Measurements from ENCODE around the gene UGT1A3. TPM values are rescaled to one million over a fixed set of nuclear protein-coding genes. Genes with fewer than 3 reads are reported as not detected.

Gene UGT1A3
- total and polyA plus RNA-seq, 2 donors (not counting 1 experiment from before 2014, with no cell fraction given): not detected

DNA sequence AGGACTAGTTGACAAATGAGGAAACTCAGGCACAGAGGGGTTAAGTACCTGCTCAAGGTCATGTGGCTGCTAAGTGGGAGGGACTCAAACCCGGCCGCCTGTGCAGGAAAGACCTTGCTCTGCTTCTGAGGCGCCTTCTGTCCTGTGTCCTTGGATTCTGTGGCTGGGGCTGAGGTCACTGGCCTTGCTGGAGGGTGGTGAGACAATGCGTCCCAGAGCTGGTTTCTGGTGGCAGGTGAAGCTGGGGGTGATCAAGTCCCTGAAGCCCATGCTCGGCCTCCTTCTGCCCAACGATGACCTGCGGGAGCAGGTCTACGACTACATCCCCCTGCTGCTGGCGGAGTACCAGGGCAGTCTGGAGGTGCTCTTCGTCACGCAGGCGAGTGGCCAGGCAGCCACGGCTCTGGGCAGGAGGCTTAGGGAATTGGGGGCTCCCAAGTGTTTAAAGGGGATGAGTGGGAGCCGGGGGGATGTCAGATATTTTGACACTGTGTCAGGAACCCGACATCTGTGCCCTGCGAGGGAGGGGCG is 65.4 kb downstream of the UGT1A3 start:
- no peak overlapping the region for H3K27ac Mint-ChIP-seq
- peaks cover 4% of the 10 kb centered on the region for H3K27me3 Mint-ChIP-seq
- Histone ChIP-seq H4K20me1 (ENCODE audit: control insufficient read depth, insufficient read depth, low read length, poor library complexity, severe bottlenecking) (no peaks in the 10 kb centered on the region), H2AFZ (ENCODE audit: insufficient read depth, low read depth, low read length, poor library complexity, severe bottlenecking) (no peak overlapping the region), H3K27ac (ENCODE audit: low read length in 2 of 2) (no peak overlapping the region), H3K4me2 (replicated peaks; ENCODE audit: low read depth, low read length, poor library complexity, severe bottlenecking) (no peak overlapping the region), H3K4me1 (ENCODE audit: control insufficient read depth in 2 of 2, insufficient read depth in 2 of 2, low read length in 2 of 2) (no peaks in the 10 kb centered on the region), H3K27me3 (replicated peaks in 1 of 4; ENCODE audit: control extremely low read depth in 1 of 4, control insufficient read depth in 3 of 4, insufficient read depth in 4 of 4, low read length in 3 of 4) (no peaks in the 10 kb centered on the region), H3K79me2 (ENCODE audit: control insufficient read depth, insufficient read depth, low read length) (no peaks in the 10 kb centered on the region), H3K9me3 (ENCODE audit: control extremely low read depth in 1 of 3, control insufficient read depth in 2 of 3, insufficient read depth in 1 of 3, low read length in 2 of 3) (peaks cover 0 to 8% (median 0%) of the 10 kb centered on the region in 3 donors), H3K9ac (ENCODE audit: low read length) (no peak overlapping the region), H3K4me3 (ENCODE audit: control extremely low read depth in 1 of 5, extremely low read depth in 1 of 5, insufficient read depth in 1 of 5, low read depth in 2 of 5, low read length in 4 of 5) (no peak overlapping the region), H3K36me3 (replicated peaks in 1 of 2; ENCODE audit: control extremely low read depth in 1 of 2, control insufficient read depth in 1 of 2, extremely low read depth in 1 of 2, insufficient read depth in 2 of 2, low read length in 1 of 2) (no peaks in the 10 kb centered on the region)
- POLR2A ChIA-PET: no interaction called here
- no peaks in the 10 kb centered on the region for H3K4me1 Mint-ChIP-seq
- H3K9me3 Mint-ChIP-seq (ENCODE audit: insufficient read depth): peaks cover 2% of the 10 kb centered on the region
- CTCF ChIA-PET: no interaction called here
- DNase-seq: no peak
- intact Hi-C loops (cut with micrococcal nuclease): no loop called here
- TF ChIP-seq, protein P1, sequence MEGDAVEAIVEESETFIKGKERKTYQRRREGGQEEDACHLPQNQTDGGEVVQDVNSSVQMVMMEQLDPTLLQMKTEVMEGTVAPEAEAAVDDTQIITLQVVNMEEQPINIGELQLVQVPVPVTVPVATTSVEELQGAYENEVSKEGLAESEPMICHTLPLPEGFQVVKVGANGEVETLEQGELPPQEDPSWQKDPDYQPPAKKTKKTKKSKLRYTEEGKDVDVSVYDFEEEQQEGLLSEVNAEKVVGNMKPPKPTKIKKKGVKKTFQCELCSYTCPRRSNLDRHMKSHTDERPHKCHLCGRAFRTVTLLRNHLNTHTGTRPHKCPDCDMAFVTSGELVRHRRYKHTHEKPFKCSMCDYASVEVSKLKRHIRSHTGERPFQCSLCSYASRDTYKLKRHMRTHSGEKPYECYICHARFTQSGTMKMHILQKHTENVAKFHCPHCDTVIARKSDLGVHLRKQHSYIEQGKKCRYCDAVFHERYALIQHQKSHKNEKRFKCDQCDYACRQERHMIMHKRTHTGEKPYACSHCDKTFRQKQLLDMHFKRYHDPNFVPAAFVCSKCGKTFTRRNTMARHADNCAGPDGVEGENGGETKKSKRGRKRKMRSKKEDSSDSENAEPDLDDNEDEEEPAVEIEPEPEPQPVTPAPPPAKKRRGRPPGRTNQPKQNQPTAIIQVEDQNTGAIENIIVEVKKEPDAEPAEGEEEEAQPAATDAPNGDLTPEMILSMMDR (IDR thresholded peaks at IDR 0.05): no peak
- TF ChIP-seq EZH2 (IDR thresholded peaks at IDR 0.05; ENCODE audit: borderline replicate concordance, insufficient read depth, low read depth, low read length, poor library complexity, severe bottlenecking): no peak
- no peak for ATAC-seq (ENCODE audit: low read depth)
- WGBS (ENCODE audit: insufficient coverage): 89% methylated on average over 17 of the region's 17 CpGs
- no peak overlapping the region for H3K4me3 Mint-ChIP-seq

DNA sequence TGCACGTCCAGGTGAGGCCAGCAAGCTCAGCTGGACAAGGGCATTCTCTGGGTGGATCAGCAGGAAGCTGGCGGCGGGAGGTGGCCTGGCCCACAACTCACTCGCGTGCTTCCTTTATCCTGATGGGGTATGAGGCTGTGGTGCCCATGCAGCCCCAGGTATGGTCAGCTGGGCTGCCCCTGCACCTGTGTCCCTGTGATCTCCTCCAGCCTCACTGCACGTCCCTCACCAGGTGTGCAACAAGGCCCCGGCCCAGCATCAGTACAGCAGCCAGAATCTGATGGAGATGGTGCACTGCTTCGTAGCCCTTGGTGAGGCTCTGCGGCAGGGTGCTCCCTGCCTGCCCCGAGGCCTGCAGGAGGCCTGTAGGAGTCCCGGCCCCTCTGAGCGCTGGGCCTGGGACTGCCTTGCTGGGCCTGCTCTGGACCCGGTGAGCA is 66.9 kb downstream of the UGT1A3 start:
- Histone ChIP-seq H3K36me3 (replicated peaks in 1 of 2; ENCODE audit: control extremely low read depth in 1 of 2, control insufficient read depth in 1 of 2, extremely low read depth in 1 of 2, insufficient read depth in 2 of 2, low read length in 1 of 2) (no peaks in the 10 kb centered on the region), H3K27me3 (replicated peaks in 1 of 4; ENCODE audit: control extremely low read depth in 1 of 4, control insufficient read depth in 3 of 4, insufficient read depth in 4 of 4, low read length in 3 of 4) (no peaks in the 10 kb centered on the region), H4K20me1 (ENCODE audit: control insufficient read depth, insufficient read depth, low read length, poor library complexity, severe bottlenecking) (no peaks in the 10 kb centered on the region), H2AFZ (ENCODE audit: insufficient read depth, low read depth, low read length, poor library complexity, severe bottlenecking) (no peak overlapping the region), H3K9ac (ENCODE audit: low read length) (no peak overlapping the region), H3K4me2 (replicated peaks; ENCODE audit: low read depth, low read length, poor library complexity, severe bottlenecking) (no peak overlapping the region), H3K27ac (ENCODE audit: low read length in 2 of 2) (no peak overlapping the region), H3K79me2 (ENCODE audit: control insufficient read depth, insufficient read depth, low read length) (no peaks in the 10 kb centered on the region), H3K9me3 (ENCODE audit: control extremely low read depth in 1 of 3, control insufficient read depth in 2 of 3, insufficient read depth in 1 of 3, low read length in 2 of 3) (peaks cover 0 to 3% (median 0%) of the 10 kb centered on the region in 3 donors), H3K4me1 (ENCODE audit: control insufficient read depth in 2 of 2, insufficient read depth in 2 of 2, low read length in 2 of 2) (no peaks in the 10 kb centered on the region), H3K4me3 (ENCODE audit: control extremely low read depth in 1 of 5, extremely low read depth in 1 of 5, insufficient read depth in 1 of 5, low read depth in 2 of 5, low read length in 4 of 5) (no peak overlapping the region)
- no peak overlapping the region for H3K4me3 Mint-ChIP-seq
- H3K27me3 Mint-ChIP-seq: peaks cover 3% of the 10 kb centered on the region
- no peak for TF ChIP-seq EZH2 (IDR thresholded peaks at IDR 0.05; ENCODE audit: borderline replicate concordance, insufficient read depth, low read depth, low read length, poor library complexity, severe bottlenecking)
- TF ChIP-seq, protein P1 (IDR thresholded peaks at IDR 0.05): no peak
- ChIA-PET POLR2A (no interaction called here), CTCF (no interaction called here)
- intact Hi-C loops (cut with micrococcal nuclease): no loop called here
- 93% methylated on average over 13 of the region's 13 CpGs for WGBS (ENCODE audit: insufficient coverage)
- no peak overlapping the region for H3K27ac Mint-ChIP-seq
- H3K9me3 Mint-ChIP-seq (ENCODE audit: insufficient read depth): peaks cover 2% of the 10 kb centered on the region
- no peak for DNase-seq
- ATAC-seq (ENCODE audit: low read depth): no peak
- no peaks in the 10 kb centered on the region for H3K4me1 Mint-ChIP-seq

All from B cell (primary cell).